Posterior vena cava (tissue), 2 donors: ENCODE results near the gene LVRN. TPM values are rescaled to one million over a fixed set of nuclear protein-coding genes. Genes with fewer than 3 reads are reported as not detected.

ENCODE experiments used
- DNase-seq: peaks from one replicate; pipeline ENCODE4 v3.0.0-alpha.2; 2020; ENCODE audit warnings: low spot score
- intact Hi-C, 2 donors: fragments of 100-400 bp; cut with DNase I; formaldehyde crosslinking; loops; one replicate each; pipeline versions ENCODE4 v1.14.1 to v1.14.2; 2022 to 2023
- total RNA-seq, 2 donors: library from RNA; stranded (reverse); fragmentation: NEBNext Ultra II Directional; extraction: Animal tissue kit (Norgen Biotek cat#: 25700); gene quantifications; one replicate each; pipeline ENCODE4 v1.2.1, GENCODE V29; 2021
- donor health status: DM: yes; HTN: yes; CAD: no.
- donor health status: DM: yes; HTN: yes; CAD: no.

Gene LVRN
- total RNA-seq, 2 donors from 2014 or later: 1.5 to 3.7 TPM

DNA sequence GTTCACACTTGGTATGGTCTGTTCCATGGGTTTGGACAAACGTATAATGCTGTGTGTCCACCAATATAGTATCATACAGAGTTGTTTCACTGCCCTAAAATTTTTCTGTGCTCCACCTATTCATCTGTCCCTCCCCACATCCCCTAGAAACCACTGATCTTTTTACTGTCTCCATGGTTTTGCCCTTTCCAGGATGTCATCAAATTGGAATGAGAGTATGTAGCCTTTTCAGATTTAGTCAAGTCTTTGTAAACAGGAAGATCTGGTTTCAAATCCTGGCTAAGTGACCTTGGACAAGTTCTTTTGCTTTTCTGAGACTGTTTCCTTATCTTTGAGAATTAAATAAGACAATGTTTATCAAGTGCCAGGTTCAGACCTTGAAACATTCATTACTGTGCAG, 13.2 kb upstream of the LVRN start:
- intact Hi-C loops: no loop called here
- no peak for DNase-seq

DNA sequence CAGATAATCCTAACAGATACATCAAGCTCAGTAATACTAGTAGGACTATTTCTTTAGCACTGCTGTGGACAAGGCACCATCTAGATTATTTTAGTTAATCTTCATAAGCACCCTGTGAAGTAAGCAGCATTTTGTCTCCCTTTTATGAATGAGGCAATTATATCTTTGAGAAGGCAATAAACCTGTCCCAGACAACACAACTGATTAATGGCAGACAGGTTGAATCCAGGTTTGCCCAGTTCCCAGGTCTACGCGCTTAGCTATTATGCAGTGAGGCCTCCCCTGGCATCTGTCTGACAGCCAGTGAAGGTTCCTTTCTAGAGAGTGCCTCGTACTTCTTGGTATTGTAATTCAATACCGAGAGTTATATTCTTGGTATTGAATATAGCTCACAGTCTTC, 9.7 kb upstream of the LVRN start:
- DNase-seq: no peak
- intact Hi-C loops: loop anchor here in 1 of 2 donors (10.0 kb wide), 1 partner anchor 198 kb away; no protein-coding TSS in a partner anchor

DNA sequence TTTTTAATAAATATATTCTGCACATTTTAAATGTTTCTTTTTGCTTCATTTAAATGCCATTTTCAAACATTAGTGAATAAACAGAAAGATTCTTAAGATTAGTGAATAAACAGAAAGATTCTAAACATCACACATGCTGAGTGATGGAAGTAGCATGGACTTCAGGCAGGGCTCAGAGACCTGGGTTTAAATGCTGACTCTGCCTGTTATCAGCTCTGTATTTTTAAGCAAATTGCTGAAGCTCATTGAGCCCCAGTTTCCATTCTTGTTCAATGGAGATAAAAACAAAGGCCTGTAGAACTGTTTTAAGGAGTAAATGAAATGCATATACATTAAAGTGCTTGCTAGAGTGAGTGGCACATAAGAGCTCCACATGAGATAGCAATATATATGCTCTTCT, 8.1 kb upstream of the LVRN start:
- intact Hi-C loops: loop anchor here in 1 of 2 donors (10.0 kb wide), 1 partner anchor 199 kb away; no protein-coding TSS in a partner anchor
- DNase-seq: no peak

DNA sequence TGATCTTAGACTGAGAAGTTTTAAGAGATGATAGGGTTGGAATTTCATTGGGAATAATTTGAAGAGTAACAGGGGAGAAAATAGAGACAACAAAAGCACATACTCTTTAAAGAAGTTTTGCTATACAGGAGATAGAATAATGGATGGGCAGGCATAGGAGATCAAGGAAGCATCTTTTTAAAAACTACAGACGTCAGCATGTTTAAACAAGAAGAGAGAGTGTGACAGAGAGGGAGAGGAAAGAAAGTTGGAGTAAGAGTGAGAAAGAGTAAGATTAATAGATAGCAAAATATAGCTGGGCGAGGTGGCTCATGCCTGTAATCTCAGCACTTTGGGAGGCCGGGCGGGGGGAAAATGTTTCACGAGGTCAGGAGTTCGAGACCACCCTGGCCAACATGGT, 5.3 kb upstream of the LVRN start:
- no peak for DNase-seq
- intact Hi-C loops: loop anchor here in 1 of 2 donors (10.0 kb wide), 1 partner anchor 202 kb away; no protein-coding TSS in a partner anchor

DNA sequence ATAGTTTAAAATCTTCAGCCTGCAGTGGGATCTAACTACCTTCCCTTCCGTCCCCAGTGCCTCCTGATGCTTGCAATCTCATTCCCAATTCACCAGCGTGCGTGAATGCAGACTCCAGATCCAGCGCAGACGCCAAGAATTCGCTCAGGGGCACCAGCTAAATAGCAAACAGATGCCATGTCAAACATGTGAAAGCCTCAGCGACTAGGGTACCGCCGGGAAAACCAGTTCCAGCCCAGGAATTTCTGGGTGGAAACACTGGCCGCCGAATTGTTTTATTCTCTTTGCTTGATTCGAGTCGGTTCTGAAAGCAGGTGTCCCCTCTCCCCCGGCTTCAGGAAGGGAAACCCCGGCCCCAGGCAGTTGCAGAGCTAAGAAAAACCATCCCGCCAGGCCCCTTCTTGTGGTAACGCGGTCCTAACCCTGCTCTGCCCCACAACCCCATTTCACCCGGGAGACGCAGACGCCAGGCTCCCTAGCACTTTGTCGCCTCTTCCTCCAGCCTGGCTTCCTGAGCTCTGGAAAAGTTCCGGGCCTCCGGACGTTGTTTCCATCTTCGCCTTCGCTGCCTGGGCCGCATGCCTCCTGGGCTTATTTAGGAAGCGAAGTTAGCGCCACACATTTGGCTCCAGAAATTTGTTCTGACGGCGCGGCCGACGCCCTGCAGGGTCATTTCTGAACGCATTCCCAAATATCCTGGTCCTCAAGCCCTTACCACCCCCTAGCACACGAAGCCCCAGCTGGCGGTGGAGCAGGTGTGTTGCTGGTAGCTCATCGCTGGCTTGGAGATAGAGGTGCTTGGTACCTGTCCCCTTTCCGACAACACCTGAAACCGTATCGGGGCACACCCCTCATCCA, 665 bp upstream of the LVRN start:
- no peak for DNase-seq
- intact Hi-C loops: no loop called here

DNA sequence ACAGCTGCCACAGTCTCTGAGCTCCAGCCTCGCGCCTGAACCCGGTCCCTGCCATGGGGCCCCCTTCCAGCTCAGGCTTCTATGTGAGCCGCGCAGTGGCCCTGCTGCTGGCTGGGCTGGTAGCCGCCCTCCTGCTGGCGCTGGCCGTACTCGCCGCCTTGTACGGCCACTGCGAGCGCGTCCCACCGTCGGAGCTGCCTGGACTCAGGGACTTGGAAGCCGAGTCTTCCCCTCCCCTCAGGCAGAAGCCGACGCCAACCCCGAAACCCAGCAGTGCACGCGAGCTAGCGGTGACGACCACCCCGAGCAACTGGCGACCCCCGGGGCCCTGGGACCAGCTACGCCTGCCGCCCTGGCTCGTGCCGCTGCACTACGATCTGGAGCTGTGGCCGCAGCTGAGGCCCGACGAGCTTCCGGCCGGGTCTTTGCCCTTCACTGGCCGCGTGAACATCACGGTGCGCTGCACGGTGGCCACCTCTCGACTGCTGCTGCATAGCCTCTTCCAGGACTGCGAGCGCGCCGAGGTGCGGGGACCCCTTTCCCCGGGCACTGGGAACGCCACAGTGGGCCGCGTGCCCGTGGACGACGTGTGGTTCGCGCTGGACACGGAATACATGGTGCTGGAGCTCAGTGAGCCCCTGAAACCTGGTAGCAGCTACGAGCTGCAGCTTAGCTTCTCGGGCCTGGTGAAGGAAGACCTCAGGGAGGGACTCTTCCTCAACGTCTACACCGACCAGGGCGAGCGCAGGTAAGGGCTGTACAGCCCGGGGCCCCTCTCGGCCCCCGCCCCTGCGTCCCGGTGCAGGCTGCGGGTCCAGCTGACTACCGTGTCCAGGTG, 509 bp downstream of the LVRN start:
- intact Hi-C loops: no loop called here
- peak; percentile 86 for DNase-seq

DNA sequence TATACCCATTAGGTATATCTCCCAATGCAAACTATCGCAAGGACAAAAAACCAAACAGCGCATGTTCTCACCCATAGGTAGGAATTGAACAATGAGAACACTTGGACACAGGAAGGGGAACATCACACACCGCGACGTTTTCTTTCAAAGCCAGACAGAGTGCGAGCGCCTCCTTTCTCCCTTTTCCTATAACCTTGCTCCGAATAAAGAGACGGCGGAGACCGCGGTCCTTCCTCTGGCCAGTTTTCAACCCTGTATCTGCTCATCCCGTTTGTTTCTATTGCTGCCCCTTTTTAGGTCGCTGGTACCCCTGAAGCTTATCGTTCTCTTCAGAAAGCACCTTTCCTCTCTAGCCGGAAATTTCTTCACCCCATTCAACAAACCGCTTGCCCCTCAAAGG, 1.3 kb downstream of the LVRN start:
- DNase-seq: no peak
- intact Hi-C loops: no loop called here

DNA sequence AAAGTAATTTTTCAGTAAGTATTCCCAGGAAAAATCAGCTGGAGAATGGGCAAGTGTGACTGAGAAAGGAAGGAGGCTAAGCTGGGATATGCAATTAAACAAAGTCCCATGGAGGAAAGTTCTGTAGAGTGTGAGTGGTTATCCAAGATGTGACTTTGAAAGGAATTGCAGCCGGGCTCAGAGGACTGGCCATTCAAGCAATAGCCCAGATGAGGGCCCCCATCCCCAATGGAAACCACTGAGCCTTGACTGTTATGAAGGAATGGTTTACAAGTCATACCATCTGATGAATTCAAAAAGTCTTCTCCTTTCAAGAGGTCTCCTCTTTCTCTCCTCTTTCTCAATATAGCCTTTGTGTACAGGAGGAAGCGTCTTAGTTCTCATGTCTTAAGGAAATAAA, 6.5 kb downstream of the LVRN start:
- DNase-seq: no peak
- intact Hi-C loops: no loop called here

DNA sequence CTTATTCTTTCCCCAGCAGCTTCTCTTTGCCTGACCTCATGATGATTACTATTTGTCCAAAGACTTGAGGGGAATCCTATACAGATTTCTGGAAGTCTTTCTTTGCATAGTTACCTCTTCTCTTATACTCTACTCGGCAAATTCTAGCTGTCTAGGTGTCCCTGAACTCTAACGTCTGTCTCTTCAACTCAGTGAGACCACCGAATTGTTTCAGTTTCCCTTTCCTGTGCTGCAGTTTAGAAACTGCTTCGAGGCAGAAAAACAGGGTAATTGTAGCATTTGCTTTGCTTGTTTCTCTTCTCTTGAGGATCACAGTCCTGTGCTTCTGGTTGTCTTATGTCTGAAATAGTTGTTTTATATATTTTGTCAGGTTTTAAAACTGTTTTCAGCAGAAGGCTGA, 14.8 kb downstream of the LVRN start:
- no peak for DNase-seq
- intact Hi-C loops: no loop called here

DNA sequence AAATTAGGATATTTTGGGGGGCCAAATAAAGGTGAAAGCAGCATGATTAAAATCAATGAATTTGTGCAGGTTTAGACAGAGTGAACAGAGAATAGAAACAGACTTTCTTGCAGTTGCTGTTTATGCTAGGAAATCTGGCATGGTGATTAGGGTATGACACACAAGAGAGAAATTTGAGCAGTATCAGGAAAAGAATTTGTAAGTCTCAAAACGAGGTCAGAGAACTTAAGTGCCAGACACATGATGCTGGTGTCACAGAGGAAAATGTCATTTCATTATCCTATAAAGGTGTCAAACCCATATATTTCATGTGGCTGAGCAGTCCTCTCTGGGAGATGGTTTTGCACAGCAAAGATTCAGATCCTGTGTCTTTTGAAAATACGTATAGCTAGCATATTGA, 15.7 kb downstream of the LVRN start:
- DNase-seq: no peak
- intact Hi-C loops: no loop called here

DNA sequence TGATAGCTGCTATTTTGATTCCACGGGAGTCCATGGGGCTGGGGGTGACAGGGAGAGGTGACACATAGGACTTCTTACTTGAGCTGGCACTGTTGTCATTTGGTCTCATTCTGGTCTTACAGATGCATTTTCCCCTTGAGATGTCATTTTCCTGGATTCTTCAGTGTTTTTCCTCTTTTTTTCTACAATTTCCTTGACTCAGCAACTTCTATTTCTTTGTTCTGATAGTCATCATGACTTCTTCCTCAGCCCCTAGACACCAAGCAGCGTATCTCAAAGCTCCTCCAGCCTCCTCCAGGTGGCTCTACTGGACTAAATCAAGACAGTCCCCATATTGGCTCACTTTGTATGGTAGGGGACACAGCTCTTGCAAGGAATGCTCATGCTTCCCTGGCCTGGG, 16.5 kb downstream of the LVRN start:
- no peak for DNase-seq

DNA sequence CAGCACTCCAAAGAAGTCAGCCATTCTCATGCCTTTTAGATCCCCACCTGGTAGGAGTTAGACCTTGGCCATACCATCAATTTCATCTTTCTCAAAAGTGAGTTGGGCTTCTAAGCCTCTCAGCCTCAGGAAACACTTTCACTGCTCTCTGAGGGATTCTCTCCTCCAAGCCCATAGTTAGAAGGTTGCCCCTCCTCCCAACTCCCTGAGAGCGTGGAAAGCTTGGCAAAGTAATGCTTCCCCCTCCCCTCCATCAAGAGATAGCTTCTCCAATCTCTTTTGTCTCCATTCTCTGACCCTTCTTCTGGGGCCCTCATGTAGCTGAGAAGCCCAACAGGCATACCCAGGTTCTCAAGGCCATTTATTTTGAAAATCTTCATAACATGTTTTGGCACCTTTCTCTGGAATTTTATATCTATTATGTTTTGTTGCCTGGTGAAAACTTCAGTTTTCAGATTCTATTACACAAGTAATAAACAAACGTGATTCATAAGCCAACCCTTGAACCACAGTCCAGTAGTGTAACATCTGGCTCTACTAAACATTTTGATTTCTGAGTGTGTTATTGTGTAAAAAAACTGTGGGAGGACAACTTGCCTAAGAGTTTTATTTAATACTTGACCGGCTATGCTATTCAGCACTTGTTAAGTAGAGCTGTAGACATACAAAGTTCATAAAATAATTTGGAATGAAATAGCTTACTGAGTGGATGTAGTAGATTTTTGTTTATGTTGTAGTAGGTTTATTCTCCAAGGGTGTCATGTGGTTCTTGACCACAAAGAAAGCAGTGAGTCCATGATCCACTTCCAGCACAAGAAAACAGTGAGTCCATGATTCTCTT, 17.1 kb downstream of the LVRN start:
- intact Hi-C loops: no loop called here
- no peak for DNase-seq

More for the DNA sequence above, 16.5 kb downstream of the LVRN start:
- intact Hi-C loops: no loop called here

DNA sequence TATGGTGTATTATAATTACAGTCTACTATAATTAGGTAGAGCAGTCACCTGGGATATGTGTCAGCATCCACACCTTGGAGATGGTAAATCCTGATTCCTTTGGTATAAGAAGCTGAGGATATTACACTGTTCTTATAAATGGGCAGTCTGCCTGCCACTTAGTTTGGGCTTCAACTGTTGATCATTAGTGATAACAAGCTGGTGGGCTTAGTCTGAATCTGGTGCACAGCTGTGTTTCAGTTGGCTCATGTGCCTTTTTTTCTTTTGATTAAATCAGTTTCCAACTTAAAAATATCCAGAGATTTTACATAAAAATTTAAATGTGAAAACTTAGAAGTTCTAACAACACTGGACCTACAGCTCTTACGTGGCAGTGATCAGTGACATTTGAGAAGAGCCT, 21.2 kb downstream of the LVRN start:
- intact Hi-C loops: no loop called here
- no peak for DNase-seq

DNA sequence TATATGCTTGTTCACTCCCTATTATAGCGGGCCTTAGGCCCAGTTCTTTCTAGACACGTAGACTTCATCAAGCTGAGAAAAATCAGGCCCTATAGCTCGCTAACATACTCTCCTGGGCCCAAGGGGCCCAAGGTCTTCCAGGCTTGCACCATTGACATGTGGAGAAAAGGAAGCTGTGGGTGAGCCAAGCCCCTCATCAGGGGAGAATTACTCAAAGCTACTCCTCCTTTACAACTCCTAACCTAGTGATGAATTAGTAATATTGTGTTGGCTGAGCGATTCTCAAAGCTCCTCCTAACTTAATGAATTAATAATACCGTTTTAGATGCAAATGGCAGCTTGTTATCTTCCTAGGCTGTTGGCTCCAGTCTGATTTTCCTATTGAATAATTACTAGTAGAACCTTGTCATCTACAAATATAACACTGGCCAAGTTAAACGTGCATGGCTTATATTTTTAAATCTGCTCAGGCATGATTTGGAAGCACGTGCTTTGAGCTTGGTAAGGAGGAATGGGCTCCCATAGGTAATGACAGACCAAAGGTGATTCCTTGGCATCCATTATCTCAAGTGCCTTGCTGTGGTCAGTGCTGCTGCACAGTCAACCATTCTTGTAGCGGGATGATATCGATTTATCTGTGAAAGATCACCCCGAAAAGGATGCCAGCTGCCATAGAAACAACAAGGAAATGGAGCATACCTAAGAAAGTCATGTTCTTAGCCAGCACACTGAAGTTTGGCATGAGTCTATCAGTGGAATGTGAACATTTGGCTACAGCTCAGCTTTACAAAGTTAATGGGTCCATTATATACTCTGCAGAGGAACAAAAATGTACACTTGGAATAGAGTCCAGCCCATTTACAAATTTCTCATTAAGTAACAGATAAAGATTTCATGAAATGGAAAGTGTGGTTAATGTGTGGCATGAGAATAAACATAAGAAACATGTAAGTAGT, 23.8 kb downstream of the LVRN start:
- no peak for DNase-seq
- intact Hi-C loops: no loop called here

DNA sequence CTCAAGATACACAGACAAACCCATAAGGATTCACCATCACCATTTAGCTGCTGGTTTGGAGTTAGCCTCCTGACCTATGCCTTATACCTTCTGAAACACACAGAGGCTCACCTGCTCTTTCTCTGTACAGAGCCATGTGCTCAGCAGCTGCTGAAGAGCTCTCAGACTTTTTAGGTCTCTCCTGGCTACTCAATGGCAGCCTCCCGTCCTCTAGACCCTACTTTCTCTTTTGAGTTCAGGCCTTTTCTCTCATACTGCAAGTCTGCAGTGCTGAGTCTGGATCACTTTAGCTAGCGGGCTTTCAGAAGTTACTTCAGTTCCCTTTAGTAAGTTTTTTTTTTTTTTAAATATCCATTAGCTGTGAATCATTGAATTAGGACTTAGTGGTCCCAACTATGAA, 25.7 kb downstream of the LVRN start:
- intact Hi-C loops: no loop called here
- DNase-seq: no peak

DNA sequence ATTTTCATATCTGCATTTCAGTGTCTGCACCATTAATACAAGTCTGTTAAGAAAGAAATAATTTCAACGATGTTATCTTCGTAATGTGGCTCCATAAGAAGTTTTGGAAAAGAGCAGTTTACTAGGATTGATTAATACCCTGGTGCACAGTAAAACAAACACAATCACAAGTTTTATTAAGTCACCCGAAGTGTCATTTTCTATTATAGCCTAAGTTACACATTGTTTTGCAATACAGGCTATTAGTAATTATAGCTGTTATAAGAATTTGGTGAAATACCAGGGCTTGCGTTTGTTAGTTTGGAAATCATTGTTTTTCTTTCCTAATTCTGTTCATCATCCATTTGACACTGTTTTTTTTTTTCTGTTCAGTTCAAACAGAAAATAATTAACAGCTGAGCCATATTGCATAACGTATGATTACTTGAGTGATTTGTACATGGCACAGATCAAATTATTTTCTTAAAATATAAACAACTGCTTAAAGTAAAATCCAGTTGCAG, 30.6 kb downstream of the LVRN start:
- intact Hi-C loops: no loop called here
- DNase-seq: no peak

DNA sequence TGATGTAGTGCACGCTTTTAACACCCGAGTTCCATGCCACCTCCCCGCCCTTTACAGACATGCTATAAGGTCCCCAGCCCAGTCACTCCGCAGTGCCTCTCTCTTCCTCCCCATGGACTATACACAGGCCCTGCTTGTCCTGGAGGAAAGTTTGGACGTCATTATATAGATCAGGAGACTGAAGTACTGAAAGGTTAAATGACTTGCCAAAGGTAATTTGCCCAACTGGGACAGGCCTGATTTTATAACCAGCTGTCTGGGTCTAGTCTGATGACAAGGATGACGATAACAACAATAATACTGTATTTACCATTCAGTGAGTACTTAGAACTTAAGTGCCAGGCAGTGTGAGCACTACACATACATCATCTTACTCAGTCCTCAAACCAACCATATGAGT, 33.1 kb downstream of the LVRN start:
- intact Hi-C loops: no loop called here

More for the DNA sequence above, 33.1 kb downstream of the LVRN start:
- DNase-seq: no peak
